HG02970 (cell line): ENCODE measurements around the gene RASGEF1C.
"Not testable (repeated sequence)": the region's sequence is repeated elsewhere in the genome, so short reads cannot be mapped to it uniquely, and the experiment has no call there.

Experiments
- ATAC-seq: cut with Tn5 transposase; IDR thresholded peaks from one replicate; pipeline ENCODE4 v1.9.1; 2021; ENCODE audit warnings: mild to moderate bottlenecking, moderate library complexity, moderate number of reproducible peaks; ENCODE audit not compliant: unreplicated experiment, low FRiP score

The RASGEF1C gene

DNA sequence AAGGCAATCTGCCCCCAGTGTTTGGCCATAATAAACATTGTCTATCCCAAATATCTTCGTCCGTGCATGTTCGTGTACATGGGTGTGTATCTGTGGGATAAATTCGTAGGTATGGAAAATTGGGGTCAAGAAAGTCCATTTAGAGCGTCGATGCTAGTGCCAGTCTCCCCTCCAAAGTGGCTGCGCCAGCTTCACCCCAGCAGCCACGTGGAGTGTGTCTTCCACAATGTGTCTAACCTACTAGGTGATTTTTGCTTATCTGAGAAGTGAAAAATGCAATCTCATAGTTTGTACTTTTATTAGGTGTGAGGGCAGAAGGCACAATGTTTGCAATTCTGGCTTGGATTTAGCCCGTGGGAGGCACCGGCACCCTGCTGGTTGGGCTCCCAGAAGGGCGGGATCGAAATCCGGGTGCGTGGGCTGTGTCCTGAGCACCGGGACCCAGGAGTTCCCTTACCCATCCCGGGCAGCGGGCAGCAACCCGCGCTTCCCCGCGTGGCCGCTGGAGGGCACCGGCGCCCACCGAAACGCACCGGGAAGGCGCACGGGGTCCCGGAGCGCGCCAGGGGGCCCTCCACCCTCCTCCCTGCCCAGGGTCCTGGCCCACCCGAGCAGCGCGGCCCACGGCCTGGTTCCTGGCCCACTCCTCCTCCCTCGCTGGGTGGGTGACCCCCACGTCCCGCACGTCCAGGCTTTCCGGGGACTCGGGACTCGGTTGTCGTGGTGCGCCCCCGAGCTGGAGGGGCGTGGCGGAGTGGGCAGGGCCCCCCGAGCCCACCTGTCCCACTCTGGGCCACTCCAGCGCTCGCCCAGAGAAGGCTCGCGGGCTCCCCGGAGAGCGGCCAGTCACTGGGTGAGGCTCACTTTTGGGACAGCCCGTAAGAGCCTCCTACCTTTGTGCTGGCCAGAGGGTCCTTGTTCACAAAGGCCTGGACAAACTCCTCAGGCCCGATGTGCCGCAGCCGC lies 82.0 kb downstream of the RASGEF1C start:
- no peak for ATAC-seq

DNA sequence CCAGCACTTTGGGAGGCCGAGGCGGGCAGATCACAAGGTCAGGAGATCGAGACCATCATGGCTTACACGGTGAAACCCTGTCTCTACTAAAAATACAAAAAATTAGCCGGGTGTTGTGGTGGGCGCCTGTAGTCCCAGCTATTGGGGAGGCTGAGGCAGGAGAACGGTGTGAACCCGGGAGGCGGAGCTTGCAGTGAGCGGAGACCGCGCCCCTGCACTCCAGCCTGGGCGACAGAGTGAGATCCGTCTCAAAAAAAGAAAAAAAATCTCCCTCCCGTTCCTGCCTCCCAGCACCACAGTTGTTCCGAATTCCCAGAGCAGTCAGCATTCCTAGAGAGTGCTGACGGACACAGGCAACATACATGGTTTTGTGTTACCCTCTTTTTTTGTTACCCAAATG lies 82.9 kb downstream of the RASGEF1C start:
- not testable (repeated sequence) for ATAC-seq

DNA sequence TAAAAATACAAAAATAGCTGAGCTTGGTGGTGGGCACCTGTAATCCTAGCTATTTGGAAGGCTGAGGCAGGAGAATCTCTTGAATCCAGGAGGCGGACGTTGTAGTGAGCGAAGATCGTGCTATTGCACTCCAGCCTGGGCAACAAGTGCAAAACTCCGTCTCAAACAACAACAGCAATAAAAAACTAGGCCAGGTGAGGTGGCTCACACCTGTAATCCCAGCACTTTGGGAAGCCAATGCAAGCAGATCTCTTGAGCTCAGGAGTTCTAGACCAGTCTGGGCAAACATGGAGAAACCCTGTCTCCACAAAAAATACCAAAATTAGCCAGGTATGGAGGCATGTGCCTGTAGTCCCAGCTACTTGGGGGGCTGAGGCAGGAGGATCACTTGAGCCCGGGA lies 84.3 kb downstream of the RASGEF1C start:
- not testable (repeated sequence) for ATAC-seq

DNA sequence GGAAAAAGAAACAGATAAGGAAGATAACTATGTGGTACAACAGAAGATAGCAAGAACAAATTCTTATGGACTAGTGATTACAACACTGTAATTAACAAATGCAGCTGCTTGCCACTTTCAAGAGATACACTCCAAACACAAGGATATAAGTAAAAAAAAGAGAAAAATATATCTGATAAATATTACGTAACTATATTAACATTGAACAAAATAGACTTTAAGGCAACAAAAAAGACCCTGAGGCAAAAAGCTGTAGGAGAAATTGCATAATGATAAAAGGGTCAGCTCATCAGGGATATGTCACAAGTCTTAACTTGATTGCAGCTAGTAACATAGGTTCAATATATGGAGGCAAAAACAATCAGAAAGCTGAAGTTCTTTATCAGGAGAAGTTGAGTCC lies 86.1 kb downstream of the RASGEF1C start:
- ATAC-seq: no peak

DNA sequence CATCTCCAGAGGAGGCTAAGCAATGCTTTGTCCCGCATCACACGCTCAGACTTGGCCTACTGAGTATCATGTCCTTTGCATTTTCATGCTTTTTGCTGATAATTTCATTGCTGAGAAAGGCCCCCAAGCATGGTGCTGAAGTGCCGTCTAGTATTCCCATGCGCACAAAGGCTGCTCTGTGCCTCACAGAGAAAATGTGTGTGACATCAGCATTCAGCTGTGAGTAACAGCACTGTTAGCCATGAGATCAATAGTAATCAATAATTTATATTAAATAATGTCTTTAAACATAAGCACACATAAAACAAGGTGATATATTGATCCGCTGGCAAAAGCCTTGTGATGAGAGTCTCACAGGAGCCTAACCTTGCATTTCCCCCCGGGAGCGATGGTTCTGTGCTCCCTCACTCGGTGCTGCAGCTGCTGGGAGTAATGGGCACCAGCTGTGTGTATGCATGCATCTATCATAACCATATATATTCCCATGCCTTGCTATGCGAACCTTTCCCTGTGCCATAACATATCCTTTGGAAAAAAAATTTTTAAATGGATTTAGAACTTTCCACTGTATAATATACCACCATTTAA lies 87.1 kb downstream of the RASGEF1C start:
- no peak for ATAC-seq

DNA sequence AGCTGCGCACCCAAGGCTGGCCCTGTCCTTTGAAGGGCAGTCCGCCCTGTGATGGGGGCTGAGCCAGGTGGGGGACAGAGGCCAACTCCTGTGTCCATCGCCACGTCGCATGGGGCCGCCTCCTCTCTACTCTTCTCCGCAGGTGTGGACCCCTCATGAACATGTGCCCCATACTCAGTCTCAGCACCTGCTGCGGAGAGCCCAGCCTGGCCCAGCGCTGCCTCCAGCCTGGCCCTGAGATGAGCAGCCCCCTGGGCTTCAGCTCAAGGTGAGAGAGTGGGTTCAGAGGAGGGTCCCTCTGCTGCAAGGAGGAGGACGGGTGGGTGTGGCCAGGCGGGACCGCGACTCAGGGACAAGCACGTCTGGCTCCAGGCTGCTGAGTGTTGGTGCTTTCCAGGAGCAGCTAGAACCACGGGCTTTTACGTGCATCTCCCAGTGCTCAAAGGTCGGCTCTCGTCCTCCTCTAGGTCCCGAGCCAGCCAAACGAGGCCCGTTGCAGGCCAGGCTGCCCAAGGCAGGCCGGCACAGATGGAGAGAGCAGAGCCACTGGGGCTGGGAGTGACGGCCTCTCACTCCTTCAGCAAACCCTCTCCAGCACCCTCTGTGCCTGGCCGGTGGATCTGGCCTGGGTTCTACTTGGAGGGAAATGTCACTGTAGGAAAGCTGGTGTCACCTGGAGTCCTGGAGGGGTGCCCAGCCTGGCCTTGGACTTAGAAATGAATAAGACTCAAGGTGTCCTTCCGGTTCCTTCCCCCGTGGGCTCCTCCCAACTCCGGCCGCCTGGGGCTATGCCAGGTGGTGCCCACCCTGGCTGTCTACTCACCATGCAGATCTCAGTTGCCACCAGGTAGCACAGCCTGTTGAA lies 88.5 kb downstream of the RASGEF1C start:
- no peak for ATAC-seq

DNA sequence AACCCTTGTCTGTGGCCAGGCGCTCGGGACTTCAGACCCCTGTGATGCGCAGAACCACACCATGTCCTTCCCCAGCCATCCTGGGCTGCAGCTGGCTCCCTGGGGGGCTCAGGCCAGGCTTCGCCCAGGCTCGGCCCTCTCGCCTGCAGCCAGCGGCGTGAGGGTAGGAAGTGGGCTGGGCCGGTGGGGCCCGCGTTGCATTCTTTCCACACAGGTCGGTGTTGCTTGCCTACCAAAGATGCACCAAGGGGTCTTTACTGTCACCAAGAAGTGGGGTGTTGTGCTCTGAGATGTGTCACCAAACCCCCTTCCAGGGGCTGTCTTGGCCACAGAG lies 89.1 kb downstream of the RASGEF1C start:
- ATAC-seq: no peak

DNA sequence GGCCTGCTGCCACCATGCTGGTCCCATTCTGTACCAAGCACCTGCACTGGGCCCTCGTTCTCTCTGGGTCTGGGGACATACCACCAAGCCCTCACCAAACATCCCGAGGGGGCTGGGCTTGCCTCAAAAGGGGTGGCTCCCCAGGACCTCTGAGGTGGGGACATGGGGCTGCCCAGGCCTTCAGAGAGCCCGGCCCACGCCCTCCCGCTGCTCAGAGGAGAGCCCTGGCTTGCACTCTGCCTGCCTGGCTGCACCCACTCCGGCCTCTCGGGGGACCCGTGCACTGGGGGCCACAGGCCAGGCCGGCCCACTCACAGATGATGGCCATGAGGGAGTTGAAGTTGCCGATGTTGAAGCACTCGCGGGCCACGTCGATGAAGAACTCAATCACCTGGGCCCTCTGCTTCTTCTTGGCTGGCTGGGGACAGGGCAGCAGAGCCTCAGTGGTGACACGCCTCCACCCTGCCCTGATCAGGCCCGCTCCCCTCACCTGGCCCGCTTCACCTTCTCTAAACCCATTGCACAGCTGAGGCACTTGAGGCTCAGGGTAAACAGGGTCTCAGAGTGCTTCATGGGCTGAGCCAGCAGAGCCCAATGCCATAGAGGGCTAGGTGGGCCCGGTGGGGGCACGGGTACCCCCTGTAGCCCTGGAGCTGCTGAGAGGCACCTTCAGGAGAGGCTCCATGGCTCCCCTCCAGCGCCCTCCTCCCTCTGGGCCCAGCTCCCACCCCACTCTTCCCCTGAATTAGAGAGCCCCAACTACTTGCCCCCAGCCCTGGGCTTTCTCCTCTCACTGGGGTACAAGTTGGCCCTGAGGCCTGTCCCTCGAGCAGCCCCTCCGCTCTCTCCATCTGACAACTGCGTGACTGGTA lies 89.7 kb downstream of the RASGEF1C start:
- ATAC-seq: no peak

DNA sequence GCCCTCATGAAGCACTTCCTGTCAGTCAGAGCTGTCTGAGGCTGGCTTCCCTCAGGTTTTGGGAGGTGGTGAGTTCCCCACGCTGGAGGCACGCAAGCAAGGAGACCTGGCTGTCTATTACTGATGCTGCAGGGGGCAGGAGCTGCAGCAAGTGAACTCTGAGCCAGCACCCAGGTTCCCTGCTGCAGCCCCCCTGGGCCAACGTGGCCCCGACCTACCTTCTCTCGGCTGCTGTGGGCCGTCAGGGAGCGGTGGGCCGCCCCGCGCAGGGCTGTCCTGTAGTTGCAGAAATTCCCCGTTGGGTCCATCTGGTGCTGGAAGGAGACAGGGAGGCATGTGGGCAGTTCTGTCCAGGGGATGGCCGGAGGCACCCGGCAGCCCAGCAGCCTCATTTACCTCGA lies 90.6 kb downstream of the RASGEF1C start:
- no peak for ATAC-seq

DNA sequence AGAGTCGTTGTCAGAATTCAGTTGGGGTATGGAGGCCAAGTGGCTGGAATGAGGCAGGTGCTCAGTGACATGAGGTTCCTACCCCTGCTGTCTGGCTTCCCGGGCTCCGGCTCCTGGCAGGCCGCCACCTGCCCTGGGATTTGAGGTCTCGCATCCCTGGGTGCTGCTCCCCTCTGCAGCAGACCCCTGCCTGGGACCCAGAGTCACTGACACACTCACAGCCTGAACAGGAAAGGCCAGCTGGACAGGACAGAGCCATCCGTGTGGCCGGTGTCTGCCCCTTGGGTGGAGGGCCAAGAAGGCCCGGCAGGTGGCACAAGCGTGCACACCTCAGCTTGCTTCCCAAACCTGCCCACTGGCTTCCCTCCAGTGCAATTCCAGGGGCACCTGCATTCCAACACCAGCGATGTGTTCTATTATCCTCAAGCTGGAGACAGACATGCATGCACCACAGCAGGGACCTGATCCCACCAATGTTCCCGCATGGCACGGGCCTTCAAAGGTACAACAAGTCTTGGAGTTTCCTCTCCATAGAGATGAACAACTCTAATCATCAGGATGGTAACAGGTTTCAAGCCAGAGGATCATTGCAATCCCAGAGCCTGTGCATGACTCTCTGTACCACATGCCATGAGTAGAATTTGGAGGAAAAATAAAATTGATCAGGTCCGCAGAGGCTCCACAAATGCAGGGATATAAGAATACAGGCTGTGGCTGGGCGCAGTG lies 91.8 kb downstream of the RASGEF1C start:
- ATAC-seq: no peak

DNA sequence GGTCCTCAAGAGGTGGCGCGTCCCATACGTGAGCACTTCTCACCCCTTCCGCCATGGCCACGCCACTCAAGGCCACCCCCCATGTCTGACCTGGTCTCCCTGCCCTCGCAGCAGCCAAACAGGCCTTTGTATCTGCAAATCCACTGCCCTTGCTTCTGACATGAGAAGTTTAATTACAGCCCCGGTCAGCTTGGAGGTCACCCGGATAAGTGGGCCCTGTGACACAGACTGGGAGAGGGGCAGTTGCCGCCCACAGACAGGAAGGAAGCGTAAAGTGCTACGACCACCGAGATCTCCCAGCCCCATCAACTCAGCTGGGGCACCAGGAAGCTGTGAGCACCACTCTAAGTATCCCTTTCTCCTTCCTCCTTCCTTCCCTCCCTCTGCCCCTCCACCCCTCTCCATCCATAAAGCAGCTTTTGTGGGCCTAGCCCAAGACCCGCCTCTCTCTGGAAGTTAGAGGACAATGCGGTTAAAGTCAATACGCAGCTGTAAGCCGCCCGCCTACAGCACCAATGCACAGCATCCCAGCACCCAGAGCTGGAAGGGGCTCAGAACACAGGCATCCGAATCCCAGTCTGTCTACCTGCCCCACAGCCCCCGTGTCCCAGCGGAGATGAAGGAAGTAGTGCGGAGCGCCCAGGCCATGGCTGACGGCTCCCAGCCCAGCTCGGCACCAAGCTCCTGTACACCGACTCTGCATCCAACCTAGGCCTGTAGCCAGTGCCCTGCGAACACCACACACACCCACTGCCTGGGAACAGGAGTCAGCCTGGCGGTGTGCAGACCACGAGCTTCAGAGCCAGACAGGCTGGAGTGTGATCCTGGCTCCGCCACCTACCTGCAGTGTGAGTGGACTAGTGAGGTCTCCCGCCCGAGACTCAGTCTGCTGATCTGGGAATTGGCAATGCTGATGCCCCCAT lies 92.7 kb downstream of the RASGEF1C start:
- no peak for ATAC-seq

DNA sequence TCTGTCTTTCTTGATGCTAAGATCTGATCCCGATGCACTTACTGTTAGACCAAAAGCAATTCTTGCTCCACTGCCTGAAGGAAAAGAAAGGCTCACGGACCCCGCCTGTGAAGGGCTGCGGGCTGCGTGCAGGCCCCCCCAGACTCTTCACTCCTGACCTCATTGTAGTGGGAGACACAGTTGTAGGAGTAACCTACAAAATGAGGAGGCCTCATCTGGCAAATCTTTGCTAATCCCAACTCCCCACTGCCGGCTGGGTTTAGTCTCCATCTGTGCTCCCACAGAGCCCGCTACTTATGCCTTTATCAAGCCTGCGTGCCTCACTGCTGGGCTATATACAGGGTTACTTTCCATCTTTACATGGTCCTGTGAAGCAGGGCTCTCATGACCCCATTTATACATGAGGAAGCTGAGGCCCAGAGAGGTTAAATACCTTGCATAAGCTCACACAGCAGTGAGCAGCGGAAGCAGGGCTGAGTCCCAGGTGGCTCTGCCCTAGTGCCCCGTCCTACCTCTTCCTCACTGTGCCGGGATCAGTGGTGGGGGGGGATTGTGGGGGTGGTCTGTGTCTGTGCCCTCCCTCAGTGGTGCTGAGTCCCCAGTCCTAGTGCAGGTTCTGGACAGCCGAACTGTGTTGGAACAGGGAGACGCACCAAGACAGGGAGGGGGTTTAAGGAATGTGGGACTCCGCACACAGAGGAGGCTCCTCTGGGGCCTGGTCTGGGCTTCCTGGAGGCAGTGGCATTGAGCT lies 93.5 kb downstream of the RASGEF1C start:
- no peak for ATAC-seq

DNA sequence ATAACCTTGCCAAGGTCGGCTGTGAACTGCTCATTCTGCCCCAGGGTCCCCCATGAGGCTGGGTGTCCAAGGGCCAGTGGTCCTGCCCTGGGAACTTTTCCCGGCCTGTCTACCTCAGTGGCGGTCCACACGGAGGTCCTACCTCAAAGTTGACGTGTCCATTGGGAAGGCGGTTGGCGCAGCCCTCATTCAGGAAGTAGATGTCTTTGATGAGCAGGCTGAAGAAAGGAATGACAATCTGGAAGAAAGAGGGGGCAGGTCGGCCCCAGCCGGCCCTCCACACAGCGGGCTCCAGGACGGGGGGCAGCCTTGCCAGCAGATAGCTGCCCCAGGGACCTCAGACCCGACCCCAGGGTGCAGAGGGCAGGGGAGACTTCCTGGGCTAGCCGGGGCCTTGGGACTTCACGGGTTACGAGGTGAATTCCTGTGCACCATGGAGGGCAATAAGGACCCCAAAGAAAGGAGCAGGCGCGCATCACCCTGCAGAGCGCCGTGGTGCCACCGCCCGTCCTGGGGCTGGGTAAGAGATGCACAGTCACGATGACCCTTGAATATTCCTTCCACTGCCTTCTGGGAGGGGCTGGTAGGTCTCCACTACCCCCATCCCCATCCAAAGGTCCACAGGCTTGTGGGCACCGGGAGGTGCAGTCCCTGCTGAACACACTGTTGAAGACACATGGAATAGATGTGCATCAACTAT lies 94.6 kb downstream of the RASGEF1C start:
- no peak for ATAC-seq

DNA sequence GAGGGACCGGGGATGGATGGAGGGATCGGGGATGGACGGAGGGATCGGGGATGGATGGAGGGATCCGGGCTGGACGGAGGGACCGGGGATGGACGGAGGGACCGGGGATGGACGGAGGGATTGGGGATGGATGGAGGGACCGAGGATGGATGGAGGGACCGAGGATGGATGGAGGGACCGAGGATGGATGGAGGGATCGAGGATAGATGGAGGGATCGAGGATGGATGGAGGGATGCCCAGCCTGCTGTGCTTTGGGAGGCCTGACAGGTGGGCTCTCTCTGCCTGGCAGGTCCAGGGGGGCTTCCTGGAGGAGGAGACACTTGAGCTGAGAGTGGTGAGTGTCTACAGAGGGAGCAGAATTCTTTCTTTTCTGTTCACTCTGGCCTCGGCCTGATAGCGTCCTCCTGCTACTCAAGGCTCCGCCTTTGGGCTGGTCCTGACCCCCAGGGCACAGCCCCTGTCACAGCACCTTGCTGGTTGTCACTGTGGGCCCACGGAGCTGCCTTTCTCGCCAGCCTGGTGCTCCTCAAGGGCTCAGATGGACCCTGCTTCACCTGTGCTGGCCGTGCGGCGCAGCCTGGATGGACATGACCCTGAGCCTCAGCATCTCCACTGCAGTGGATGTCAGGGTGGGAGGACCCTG lies 95.2 kb downstream of the RASGEF1C start:
- no peak for ATAC-seq

DNA sequence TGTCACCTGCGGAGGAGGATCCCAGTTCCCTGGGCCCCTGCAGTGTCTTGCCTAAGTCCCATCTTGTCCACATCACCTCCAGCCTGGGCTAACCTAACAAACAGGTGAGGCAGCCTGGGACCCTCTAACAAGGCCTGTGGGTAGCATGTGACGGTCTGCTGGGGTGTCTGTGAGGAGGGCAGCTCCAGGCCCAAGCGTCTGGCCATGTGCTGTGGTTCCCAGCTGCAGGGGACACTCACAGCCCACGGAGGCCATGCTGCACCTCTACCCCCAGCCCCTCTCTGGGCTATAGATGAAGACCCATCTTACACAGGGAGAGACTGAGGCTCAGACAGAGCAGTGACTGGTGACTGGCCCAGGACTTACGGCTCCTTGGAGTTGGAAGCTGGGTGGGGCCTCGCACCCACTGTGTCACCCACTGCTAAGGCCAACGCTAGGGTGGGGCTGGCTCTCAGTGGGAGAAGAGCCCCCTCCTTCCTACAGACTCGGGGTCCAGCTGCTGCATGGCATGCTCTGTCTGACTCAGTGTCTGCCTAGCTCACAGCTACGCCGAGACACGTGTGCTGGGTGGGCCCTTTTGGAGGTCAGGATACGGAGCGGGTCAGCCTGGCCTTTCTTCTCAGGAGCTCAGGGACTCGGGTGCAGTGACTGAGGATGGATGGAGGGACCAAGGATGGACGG lies 96.7 kb downstream of the RASGEF1C start:
- ATAC-seq: no peak
